ENCODE results near the gene TIAL1.

DNA sequence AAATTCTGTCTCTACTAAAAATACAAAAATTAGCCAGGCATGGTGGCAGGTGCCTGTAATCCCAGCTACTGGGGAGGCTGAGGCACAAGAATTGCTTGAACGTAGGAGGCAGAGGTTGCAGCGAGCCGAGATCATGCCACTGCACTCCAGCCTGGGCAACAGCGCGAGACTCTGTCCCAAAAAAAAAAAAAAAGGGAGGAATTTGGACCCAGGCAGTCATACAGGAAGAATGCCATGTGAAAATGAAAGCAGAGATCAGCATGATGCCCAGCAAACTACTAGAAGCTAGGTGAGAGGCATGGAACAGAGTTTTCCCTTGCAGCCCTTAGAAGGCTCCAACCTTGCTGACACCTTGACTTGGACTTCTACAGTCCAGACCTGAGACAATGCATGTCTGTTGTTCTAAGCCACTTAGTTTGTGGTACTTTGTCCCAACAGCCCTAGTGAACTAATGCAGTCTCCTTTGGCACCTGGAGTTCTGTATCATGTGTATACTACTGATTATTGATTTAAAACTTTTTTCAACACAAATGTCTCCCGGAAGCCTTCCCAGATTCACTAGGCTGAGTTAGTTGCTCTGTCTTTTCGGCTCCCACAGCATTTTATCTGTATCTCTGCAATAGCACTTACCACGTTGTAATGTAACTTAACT lies 44.2 kb upstream of the TIAL1 start:
- TF ChIP-seq POLR2A (IDR thresholded peaks at IDR 0.05; ENCODE audit: borderline replicate concordance, extremely low read depth, insufficient read depth, insufficient read length) (no peak), EZH2 (IDR thresholded peaks at IDR 0.05) (no peak), CTCF (IDR thresholded peaks at IDR 0.05 in 2 of 3, conservative IDR thresholded peaks at IDR 0.05 in 1 of 3; ENCODE audit: borderline replicate concordance in 1 of 3, insufficient read depth in 1 of 3, low read depth in 2 of 3, low read length in 2 of 3) (no peak), REST (IDR thresholded peaks at IDR 0.05; ENCODE audit: low read depth) (no peak), EZH2phosphoT487 (IDR thresholded peaks at IDR 0.05; ENCODE audit: borderline replicate concordance) (no peak), JUND (IDR thresholded peaks at IDR 0.05) (no peak), YY1 (IDR thresholded peaks at IDR 0.05; ENCODE audit: extremely low read depth, insufficient replicate concordance, low read depth, low read length) (no peak), POLR2AphosphoS5 (IDR thresholded peaks at IDR 0.05; ENCODE audit: low read depth, low read length) (no peak), RAD21 (IDR thresholded peaks at IDR 0.05; ENCODE audit: low read depth) (no peak), SP1 (IDR thresholded peaks at IDR 0.05; ENCODE audit: low read depth) (no peak), TCF7L2 (IDR thresholded peaks at IDR 0.05; ENCODE audit: borderline replicate concordance, extremely low read depth, insufficient read depth, insufficient read length) (no peak)
